NCI-H1436 treated with DMSO at 0.1 percent for 48 hours (cell line): ENCODE measurements around the gene GRIN2A.

Experiments
- DNase-seq: peaks from one replicate; lab custom pipeline; 2025; lab: John Stamatoyannopoulos, UW

Gene GRIN2A

DNA sequence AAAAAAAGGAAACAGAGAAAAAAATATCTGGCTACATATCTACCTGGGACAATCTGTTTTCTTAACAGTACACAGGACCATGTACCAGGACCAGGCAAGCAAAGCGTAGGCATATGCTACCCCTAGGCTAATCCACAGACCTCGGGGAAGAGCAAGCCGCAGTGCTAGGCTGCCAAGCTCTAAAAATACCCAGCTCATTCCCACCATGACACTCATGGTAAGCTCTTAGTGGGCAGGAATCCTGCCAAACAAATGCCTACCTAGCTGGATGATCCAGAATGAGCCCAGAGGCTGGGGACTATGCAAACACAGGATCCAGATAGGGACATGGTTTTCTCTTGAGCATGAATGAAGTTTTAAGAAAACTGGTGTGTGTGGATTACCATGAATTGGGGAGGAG lies 95.6 kb downstream of the GRIN2A start:
- no peak for DNase-seq

DNA sequence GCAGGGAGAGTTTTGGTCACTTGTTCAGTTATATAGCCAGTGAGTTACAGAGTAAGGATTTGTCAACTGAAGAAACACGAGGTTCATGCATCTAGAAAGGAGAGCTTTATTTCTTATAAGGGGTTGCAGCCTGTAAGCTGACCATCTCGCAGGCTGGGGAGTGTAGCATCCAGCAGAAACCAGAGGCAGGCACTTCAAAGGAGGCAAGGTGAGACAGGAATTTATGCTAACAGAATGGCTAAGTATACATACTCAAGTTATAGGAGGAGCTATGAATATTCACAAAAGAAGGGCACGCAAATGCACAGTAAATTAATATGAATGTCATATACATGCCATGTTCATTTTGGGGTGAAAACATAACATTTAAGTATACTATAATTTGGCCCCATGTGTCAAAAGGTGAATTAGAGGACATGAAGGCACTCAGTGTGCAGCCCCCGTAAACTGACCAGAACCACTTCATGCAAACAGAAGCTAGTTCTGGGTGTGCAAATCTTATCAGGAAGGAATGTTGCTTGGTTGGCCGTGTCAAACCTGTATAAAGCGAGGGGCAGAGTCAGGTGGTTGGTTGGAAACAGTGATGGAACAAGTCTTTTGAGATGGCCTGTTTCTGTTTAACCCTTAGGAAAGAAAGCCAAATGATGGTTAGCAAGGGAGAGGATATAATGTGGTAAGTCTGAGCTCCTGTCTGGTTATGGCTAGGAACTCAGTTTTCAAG lies 97.0 kb downstream of the GRIN2A start:
- DNase-seq = no peak

DNA sequence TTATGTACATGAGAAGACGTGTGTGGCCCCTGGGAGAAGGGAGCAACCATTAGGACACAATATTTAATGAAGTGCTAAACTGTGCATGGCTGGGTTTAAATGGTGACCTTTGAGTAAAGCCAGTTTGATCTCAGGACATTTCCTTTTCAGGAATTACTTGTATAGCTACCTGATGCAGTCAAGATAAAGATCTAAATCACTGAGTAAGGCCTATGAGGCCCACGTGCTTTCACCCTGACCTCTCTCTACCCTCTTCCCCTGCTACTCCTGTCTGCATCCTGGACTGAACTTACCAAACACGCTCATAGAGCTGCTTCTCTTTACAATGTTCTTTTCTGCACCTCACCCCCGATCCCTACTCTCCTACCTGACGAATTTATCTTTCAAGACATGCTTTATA lies 98.9 kb downstream of the GRIN2A start:
- DNase-seq = no peak

DNA sequence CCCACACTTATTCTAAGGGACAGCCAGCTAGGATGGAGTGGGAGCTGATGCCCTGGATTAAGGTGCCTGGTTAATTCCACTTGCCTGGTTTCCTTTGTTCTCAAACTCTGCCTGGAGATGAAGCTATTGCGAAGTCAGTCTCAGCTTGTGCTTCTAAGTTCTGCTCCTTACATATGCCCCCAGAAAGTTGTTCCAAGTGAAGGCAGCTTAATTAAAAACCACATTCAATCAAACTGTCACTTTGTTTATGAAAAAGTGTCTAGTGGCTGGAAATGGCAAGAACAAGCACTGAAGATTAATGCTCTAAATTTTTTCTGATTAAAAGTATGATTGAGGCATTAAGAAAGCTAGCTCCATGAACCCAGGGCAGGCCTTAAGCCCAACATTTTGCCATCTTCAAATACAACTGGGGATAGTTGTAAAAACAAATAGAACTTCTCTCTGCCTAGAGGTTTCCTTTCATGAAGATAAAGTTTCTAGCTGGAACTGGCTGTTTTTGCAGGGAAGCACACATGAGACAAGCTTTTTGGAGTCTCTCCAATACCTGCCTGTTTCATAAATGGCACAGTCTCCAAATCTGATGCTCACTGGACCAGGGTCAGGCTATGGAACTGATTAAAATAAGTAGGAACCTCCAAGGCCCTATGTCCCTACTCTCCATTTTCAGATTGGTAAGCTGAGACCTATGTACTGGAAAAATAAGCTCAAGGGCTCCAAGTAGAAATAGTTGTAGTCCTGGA lies 100.9 kb downstream of the GRIN2A start:
- DNase-seq = no peak

DNA sequence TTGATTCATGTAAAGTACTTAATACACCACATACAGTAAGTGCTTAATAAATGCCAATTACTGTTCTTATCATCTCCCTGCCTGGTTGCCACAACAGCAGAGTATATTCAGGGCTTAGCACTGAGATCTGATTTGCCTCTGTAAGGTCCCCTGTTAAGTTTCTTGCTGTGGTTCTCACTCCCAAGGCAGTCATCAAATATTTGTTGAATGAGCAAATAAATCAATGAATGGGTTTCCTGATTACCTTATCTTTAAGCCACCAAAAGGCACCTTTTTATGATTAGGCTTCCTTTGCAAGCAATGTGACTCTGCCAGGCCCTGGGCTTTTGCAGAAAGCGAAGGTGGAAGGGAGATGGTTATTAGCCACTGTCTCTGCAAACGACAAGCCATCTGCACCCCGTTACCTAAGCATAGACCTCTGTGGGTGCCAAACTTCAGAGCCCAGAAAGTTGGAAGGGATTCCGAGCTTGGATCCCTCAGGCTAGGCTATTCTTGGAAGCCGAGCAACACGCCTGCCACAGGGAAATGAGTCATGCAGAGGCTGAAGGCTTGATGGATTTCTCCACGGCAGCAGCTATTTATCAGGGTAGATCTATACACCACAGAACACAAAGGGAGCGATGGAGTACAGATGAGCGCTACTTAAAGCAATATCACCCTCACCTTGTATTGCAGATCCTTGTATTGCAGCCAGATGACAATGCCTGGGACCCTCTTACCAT lies 102.0 kb downstream of the GRIN2A start:
- DNase-seq = no peak

GRCh38 chr16:10078541-10078949 lies 103.7 kb downstream of the GRIN2A start:
- DNase-seq = no peak

DNA sequence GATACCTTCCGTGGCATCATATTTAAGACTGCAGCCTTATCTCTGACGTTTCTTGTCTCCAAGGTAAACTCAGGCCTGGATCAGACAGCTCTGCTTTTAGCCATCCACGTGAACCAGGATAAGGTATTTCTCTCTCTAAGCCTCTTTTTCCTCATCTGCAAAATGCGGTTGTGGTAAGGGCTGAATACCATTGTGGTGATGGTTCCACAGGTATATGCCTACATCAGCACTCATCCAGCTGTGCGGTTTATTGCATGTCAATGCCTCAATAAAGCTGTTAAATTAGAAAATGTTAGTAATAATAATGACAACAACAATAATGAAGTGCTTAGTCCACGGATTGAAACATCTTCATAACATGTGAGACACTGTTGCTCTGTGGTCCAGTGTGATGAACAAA lies 104.4 kb downstream of the GRIN2A start:
- no peak for DNase-seq

GRCh38 chr16:10076037-10076436 lies 106.2 kb downstream of the GRIN2A start:
- DNase-seq = no peak

GRCh38 chr16:10070591-10070990 lies 111.6 kb downstream of the GRIN2A start:
- DNase-seq = no peak

DNA sequence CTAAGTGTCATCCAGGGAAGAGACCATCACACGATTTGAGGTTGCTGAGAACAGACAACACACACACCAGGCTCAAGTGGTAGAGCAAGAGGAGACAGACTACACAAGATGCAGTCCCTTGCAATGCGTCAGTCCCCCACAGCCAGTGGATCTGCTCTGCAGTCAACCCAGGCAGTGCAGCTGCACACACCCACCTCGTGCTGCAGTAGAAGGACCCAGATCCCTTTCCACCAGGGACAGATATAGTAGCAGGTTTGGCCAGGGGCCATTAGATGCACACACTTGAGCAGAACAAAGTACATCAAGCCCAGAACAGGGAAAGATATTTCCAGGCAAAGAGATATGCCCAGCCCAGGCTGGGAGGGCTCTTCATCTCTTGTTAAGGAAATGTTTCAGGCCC lies 112.9 kb downstream of the GRIN2A start:
- DNase-seq = no peak

GRCh38 chr16:10067835-10068234 lies 114.4 kb downstream of the GRIN2A start:
- no peak for DNase-seq

- no peak for DNase-seq
These were observed 114.8 kb downstream of the GRIN2A start for GRCh38 chr16:10067406-10067805.

DNA sequence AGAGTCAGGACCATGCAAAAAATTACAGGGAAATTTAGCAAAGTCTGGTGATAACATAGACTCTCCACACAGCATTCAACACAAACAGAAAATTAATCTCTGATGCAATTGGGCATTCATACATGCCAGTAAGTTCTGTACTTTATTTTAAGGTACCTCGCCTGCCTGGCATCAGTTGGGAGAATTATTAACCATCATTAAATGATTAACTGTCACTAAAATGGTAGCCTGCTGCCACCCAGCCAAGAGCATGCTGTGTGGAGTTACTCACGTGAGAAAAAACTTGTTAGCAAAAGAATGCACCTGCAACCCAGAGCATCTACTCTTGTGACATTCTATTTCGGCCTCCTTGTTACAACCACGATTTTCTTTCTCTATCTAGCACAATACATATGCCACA lies 117.2 kb downstream of the GRIN2A start:
- DNase-seq = no peak

GRCh38 chr16:10048850-10049249 lies 133.4 kb downstream of the GRIN2A start:
- no peak for DNase-seq

GRCh38 chr16:10045947-10046346 lies 136.3 kb downstream of the GRIN2A start:
- DNase-seq = no peak

- DNase-seq = no peak
These were observed 136.9 kb downstream of the GRIN2A start for GRCh38 chr16:10045291-10045775.

GRCh38 chr16:10040136-10041080 lies 141.8 kb downstream of the GRIN2A start:
- no peak for DNase-seq

- DNase-seq = no peak
These were observed 142.8 kb downstream of the GRIN2A start for GRCh38 chr16:10039220-10040096.

DNA sequence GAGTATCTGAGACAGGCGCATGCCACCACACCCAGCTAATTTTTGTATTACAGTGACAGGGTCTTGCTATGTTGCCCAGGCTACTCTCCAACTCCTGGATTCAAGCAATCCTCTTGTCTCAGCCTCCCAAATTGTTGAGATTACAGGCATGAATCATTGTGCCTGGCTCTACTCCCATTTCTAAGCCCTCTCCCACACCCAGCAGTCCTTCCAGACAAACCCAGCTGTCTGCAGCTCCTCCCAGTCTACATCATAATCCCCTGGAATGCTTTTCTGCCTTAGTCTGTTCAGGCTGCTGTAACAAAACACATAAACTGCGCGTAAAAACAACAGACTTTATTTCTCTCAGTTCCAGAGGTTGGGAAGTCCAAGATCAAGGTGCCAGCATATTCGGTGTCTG lies 144.5 kb downstream of the GRIN2A start:
- DNase-seq = no peak

DNA sequence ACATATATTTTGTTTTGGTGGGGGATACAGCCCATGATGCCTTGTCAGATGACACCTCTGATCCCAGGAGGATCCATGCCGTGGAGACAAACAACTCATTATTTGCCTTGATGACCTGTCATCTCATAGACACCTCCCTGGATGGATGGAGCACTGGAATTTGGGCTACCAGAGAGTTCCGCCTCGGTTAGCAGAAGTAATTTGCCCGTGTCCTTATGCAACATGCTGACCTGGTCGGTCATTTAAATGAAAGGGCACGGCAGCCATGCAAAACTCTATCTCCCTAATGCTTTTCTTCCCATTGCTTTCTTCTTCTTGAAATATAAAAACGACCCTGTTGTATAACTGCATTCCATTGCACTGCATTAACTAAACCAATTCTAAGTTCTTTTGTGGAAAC lies 145.3 kb downstream of the GRIN2A start:
- DNase-seq = no peak

- DNase-seq = no peak
These were observed 148.7 kb downstream of the GRIN2A start for GRCh38 chr16:10033556-10033955.
